Body of pancreas (tissue), 4 donors: ENCODE results near the gene LRRK1. TPM values are rescaled to one million over a fixed set of nuclear protein-coding genes. Genes with fewer than 3 reads are reported as not detected.

Source experiments
- ATAC-seq: fragments of 150-250 bp; one replicate; pipeline ENCODE4 v1.9.1; 2016
- DNase-seq, 4 donors: peaks; one replicate each; pipeline ENCODE4 v3.0.0-alpha.2; 2019
- H3K27ac ChIP-seq, 4 donors: fragments of 200-600 bp; sonication (generic); 1 replicate in 3 of 4; 2 replicates in 1 of 4; pipeline versions ENCODE4 v1.5.1 to v1.6.1; 2016 to 2019; ENCODE audit warnings: mild to moderate bottlenecking in 1 of 4, mixed read lengths in 1 of 4, moderate library complexity in 1 of 4
- H3K27me3 ChIP-seq, 2 donors: fragments of 200-600 bp; sonication (generic); one replicate each; pipeline ENCODE4 v1.6.0; 2016; ENCODE audit warnings: mild to moderate bottlenecking in 1 of 2
- H3K36me3 ChIP-seq, 2 donors: fragments of 200-600 bp; sonication (generic); replicated peaks in 1 of 2; 2 replicates each; pipeline ENCODE4 v1.5.1; 2016; ENCODE audit warnings: low read depth in 2 of 2; ENCODE audit not compliant: insufficient read depth in 1 of 2
- H3K4me1 ChIP-seq: fragments of 200-600 bp; sonication (generic); one replicate; pipeline ENCODE4 v1.6.0; 2016
- H3K4me3 ChIP-seq, 2 donors: fragments of 200-600 bp; sonication (generic); 1 replicate in 1 of 2; 2 replicates in 1 of 2; pipeline ENCODE4 v1.5.1; 2016 to 2019
- H3K9me3 ChIP-seq, 3 donors: fragments of 200-600 bp; sonication (generic); 1 replicate in 2 of 3; 2 replicates in 1 of 3; pipeline ENCODE4 v1.5.1; 2016
- POLR2A ChIP-seq, 3 donors: fragments of 450-650 bp; IDR thresholded peaks; one replicate each; pipeline ENCODE4 v1.6.1; 2016; ENCODE audit warnings: antibody characterized with exemption in 3 of 3, mild to moderate bottlenecking in 2 of 3
- WGBS, 2 donors: methylation state at CpG; one replicate each; pipeline ENCODE4 v1.1.5; 2017; 5-methylcytosine and 5-hydroxymethylcytosine counted together
- intact Hi-C: fragments of 100-400 bp; cut with DNase I; formaldehyde crosslinking; loops from one replicate; pipeline ENCODE4 v1.15.1; 2023
- total RNA-seq, 2 donors: library from RNA; depleted of rRNA; stranded (reverse); fragments of >200 nt; gene quantifications; one replicate each; pipeline ENCODE4 v1.1.0, GENCODE V29; 2016
- TF ChIP-seq, protein P1 (sequence below), 7 experiments: fragments of 450-650 bp in 4 of 7; fragments of 200-600 bp in 3 of 7; sonication (generic) in 3 of 7; IDR thresholded peaks; one replicate each; pipeline ENCODE4 v1.5.1; 2016 to 2019; ENCODE audit warnings: antibody characterized with exemption in 7 of 7

The LRRK1 gene
- total RNA-seq, result 10 to 100 TPM; 12.2 to 14.0 TPM

DNA sequence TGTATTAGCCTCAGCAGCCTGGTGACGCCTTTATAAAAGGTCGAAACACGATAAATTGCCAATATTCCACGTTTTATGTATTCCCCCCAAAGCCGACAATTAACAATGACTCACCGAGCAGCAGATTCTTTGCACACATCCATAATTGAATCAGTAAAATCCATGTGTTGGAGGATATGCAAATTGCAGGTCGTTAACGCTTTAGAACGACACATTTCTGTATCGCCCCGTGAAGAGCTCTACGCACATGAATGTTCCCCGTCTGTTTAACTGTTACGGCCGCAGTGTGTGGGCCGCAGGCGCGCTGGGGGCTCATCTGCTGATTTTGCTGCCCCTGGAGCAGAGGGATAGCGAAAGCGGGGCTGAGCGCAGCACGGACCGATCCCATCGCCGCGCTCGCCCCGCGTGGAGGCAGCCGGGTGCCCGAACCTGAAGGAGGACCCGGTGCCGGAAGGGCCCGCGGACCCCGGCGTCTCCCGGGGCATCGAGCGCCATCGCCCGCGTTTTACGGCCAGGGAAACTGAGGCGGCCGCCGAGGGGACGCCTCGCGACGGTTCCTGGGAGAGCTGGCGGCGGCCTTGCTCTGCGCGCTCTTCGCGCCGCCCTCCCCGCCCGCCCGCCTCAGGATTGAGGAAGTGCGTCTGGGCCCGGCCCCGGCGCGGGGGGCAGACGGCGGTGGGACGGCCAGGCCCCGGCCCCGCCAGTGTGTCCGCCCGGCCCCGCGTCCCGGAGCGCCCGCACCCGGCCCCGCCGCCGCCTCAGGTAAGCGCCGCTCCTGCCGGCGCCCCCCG is at the start of gene LRRK1:
TSS of gene LRRK1 (plus strand) at position 668 of the 791 bp plus-strand sequence. CDS start 5,276 bp downstream, outside the sequence.
- Histone ChIP-seq H3K27ac (peak within 1 kb of the TSS; percentile 42 to 77 (median 69)), H3K36me3 (no peaks in the 10 kb centered on the region), H3K4me1 (peaks cover 20% of the 10 kb centered on the region), H3K27me3 (no peaks in the 10 kb centered on the region), H3K9me3 (no peaks in the 10 kb centered on the region), H3K4me3 (peak within 1 kb of the TSS; percentile 33 to 63)
- DNase-seq, result peak; percentile 46 to 64 (median 50)
- WGBS, 2 donors, result 0% methylated on average over 25 to 85 of the region's 87 CpGs
- ATAC-seq, result peak; percentile 72
- TF ChIP-seq, protein P1, sequence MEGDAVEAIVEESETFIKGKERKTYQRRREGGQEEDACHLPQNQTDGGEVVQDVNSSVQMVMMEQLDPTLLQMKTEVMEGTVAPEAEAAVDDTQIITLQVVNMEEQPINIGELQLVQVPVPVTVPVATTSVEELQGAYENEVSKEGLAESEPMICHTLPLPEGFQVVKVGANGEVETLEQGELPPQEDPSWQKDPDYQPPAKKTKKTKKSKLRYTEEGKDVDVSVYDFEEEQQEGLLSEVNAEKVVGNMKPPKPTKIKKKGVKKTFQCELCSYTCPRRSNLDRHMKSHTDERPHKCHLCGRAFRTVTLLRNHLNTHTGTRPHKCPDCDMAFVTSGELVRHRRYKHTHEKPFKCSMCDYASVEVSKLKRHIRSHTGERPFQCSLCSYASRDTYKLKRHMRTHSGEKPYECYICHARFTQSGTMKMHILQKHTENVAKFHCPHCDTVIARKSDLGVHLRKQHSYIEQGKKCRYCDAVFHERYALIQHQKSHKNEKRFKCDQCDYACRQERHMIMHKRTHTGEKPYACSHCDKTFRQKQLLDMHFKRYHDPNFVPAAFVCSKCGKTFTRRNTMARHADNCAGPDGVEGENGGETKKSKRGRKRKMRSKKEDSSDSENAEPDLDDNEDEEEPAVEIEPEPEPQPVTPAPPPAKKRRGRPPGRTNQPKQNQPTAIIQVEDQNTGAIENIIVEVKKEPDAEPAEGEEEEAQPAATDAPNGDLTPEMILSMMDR (IDR thresholded peaks at IDR 0.05), result peak in 1 of 7 experiments; percentile 36
- peak; percentile 20 to 35 (median 34) for TF ChIP-seq POLR2A (IDR thresholded peaks at IDR 0.05)
- intact Hi-C loops, result loop anchor here (5.0 kb wide), 1 partner anchor 88 kb away; no protein-coding TSS in a partner anchor

GRCh38 chr15:100873029-100873677 is 46.0 kb upstream of the LRRK1 start:
- Histone ChIP-seq H3K4me1 (no peaks in the 10 kb centered on the region), H3K27ac (peak overlapping the region in 3 of 4 donors; percentile 31 to 43 (median 41)), H3K36me3 (no peaks in the 10 kb centered on the region), H3K9me3 (no peaks in the 10 kb centered on the region), H3K4me3 (no peak overlapping the region), H3K27me3 (no peaks in the 10 kb centered on the region)
- DNase-seq, result peak; percentile 79 to 85 (median 83)
- peak; percentile 91 for ATAC-seq
- intact Hi-C loops, result loop anchor here (10.0 kb wide), 1 partner anchor 158 kb away; no protein-coding TSS in a partner anchor
- TF ChIP-seq, protein P1 (IDR thresholded peaks at IDR 0.05), result peak; percentile 79 to 97 (median 95)
- no peak for TF ChIP-seq POLR2A (IDR thresholded peaks at IDR 0.05)
- WGBS, 2 donors, result 19 to 21% methylated on average over 2 of the region's 2 CpGs

GRCh38 chr15:100875495-100875894 is 43.7 kb upstream of the LRRK1 start:
- no peak for ATAC-seq
- no peak for TF ChIP-seq POLR2A (IDR thresholded peaks at IDR 0.05)
- TF ChIP-seq, protein P1 (IDR thresholded peaks at IDR 0.05), result no peak
- no peak overlapping the region for H3K4me3 ChIP-seq
- H3K27ac ChIP-seq, result no peak overlapping the region
- H3K4me1 ChIP-seq, result peaks cover 14% of the 10 kb centered on the region
- DNase-seq, result no peak
- no peaks in the 10 kb centered on the region for H3K36me3 ChIP-seq
- WGBS, 2 donors, result 63 to 70% methylated on average over 2 of the region's 2 CpGs
- no peaks in the 10 kb centered on the region for H3K9me3 ChIP-seq
- no peaks in the 10 kb centered on the region for H3K27me3 ChIP-seq
- intact Hi-C loops, result loop anchor here (10.0 kb wide), 1 partner anchor 161 kb away; no protein-coding TSS in a partner anchor

- no peaks in the 10 kb centered on the region for H3K27me3 ChIP-seq
- intact Hi-C loops, result loop anchor here (10.0 kb wide), 1 partner anchor 161 kb away; no protein-coding TSS in a partner anchor
- TF ChIP-seq, protein P1 (IDR thresholded peaks at IDR 0.05), result no peak
- TF ChIP-seq POLR2A (IDR thresholded peaks at IDR 0.05), result no peak
- 80 to 86% methylated on average over 7 of the region's 7 CpGs for WGBS, 2 donors
- H3K27ac ChIP-seq, result no peak overlapping the region
- H3K36me3 ChIP-seq, result no peaks in the 10 kb centered on the region
- ATAC-seq (no peak), DNase-seq (no peak)
- H3K9me3 ChIP-seq, result no peaks in the 10 kb centered on the region
- no peak overlapping the region for H3K4me3 ChIP-seq
- H3K4me1 ChIP-seq, result peaks cover 17% of the 10 kb centered on the region
Observed at GRCh38 chr15:100875976-100876375, 43.2 kb upstream of the LRRK1 start.
